Testis (tissue), 3 donors: ENCODE measurements around the gene CLEC2D. TPM values are rescaled to one million over a fixed set of nuclear protein-coding genes. Genes with fewer than 3 reads are reported as not detected.

Experiments used
- DNase-seq: peaks from one replicate; pipeline ENCODE4 v3.0.0-alpha.2; 2019
- H3K27ac ChIP-seq, 2 donors: fragments of 200-600 bp; sonication (generic); one replicate each; pipeline ENCODE4 v1.5.1; 2019
- H3K27me3 ChIP-seq: fragments of 200-600 bp; sonication (generic); one replicate; pipeline ENCODE4 v1.5.1; 2019
- H3K36me3 ChIP-seq: fragments of 200-600 bp; sonication (generic); one replicate; pipeline ENCODE4 v1.5.1; 2017; ENCODE audit warnings: low read depth; ENCODE audit errors: missing control alignments
- H3K4me1 ChIP-seq: fragments of 200-600 bp; sonication (generic); one replicate; pipeline ENCODE4 v1.5.1; 2019
- H3K4me3 ChIP-seq, 2 donors: fragments of 200-600 bp; sonication (generic); one replicate each; pipeline ENCODE4 v1.5.1; 2017 to 2019
- H3K9me3 ChIP-seq: fragments of 200-600 bp; sonication (generic); one replicate; pipeline ENCODE4 v1.5.1; 2017
- POLR2A ChIP-seq: fragments of 450-650 bp; IDR thresholded peaks from one replicate; pipeline ENCODE4 v1.6.1; 2017; ENCODE audit warnings: antibody characterized with exemption, mild to moderate bottlenecking, moderate library complexity
- WGBS, 2 donors: methylation state at CpG; one replicate each; pipeline ENCODE4 v1.1.5; 2018; 5-methylcytosine and 5-hydroxymethylcytosine counted together
- intact Hi-C: fragments of 100-400 bp; cut with DNase I; formaldehyde crosslinking; loops from one replicate; pipeline ENCODE4 v1.15.1; 2023; ENCODE audit warnings: low total_unique reads
- polyA plus RNA-seq: library from polyadenylated mRNA; stranded (reverse); fragments of 350-450 nt; fragmentation: Illumina TruSeq; extraction: RNeasy Lipid Tissue Mini Kit (QIAGEN cat#74804); gene quantifications from one replicate; pipeline ENCODE4 v1.2.3, GENCODE V29; 2014; ENCODE audit warnings: low read depth, low replicate concordance; ENCODE audit not compliant: insufficient read depth
- total RNA-seq, 2 donors: library from RNA; depleted of rRNA; stranded (reverse); fragments of >200 nt; gene quantifications; one replicate each; pipeline ENCODE4 v1.2.3, GENCODE V29; 2016
- TF ChIP-seq, protein P1 (sequence below), 3 experiments: fragments of 450-650 bp in 2 of 3; fragments of 200-600 bp in 1 of 3; sonication (generic) in 1 of 3; IDR thresholded peaks; one replicate each; pipeline ENCODE4 v1.5.1; 2016 to 2019; ENCODE audit warnings: antibody characterized with exemption in 3 of 3, mild to moderate bottlenecking in 2 of 3, moderate library complexity in 1 of 3

The CLEC2D gene
- total and polyA plus RNA-seq, 3 donors from 2014 or later: 25.5 to 36.3 (median 32.1) TPM

DNA sequence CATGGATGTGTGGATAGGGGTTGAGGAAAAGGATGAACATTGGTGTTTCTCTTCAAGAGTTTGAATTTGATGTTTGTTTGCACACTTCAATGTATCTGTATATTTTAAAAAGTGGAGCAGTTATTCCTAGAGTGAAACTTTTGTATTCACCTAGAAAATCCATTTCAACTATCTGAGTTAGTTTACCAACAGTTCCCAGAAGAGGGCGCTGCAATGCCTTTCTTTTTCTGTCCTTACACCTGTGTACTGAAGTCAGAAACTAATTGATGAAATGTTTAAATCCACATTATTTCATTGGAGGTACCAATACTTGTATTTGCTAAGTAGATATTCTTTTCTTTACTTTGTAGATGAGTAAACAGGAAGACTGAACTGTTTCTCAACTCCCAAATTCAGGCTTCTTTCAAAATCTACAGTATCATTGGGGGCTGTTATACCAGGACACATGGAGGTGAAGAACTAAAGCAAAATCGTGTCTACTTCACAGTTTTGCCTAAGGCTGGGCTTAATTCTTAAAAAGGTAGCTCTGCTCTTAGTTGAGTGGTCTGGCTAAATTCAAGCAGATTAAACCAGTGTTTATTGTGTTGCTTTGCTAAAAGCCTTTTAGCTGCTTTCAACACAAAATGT, 35.2 kb upstream of the CLEC2D start:
- Histone ChIP-seq H3K4me1 (no peaks in the 10 kb centered on the region), H3K9me3 (no peaks in the 10 kb centered on the region), H3K36me3 (no peaks in the 10 kb centered on the region), H3K27me3 (no peaks in the 10 kb centered on the region), H3K27ac (no peak overlapping the region), H3K4me3 (no peak overlapping the region)
- intact Hi-C loops: no loop called here
- 42 to 54% methylated on average over 2 of the region's 2 CpGs for WGBS, 2 donors
- TF ChIP-seq, protein P1, sequence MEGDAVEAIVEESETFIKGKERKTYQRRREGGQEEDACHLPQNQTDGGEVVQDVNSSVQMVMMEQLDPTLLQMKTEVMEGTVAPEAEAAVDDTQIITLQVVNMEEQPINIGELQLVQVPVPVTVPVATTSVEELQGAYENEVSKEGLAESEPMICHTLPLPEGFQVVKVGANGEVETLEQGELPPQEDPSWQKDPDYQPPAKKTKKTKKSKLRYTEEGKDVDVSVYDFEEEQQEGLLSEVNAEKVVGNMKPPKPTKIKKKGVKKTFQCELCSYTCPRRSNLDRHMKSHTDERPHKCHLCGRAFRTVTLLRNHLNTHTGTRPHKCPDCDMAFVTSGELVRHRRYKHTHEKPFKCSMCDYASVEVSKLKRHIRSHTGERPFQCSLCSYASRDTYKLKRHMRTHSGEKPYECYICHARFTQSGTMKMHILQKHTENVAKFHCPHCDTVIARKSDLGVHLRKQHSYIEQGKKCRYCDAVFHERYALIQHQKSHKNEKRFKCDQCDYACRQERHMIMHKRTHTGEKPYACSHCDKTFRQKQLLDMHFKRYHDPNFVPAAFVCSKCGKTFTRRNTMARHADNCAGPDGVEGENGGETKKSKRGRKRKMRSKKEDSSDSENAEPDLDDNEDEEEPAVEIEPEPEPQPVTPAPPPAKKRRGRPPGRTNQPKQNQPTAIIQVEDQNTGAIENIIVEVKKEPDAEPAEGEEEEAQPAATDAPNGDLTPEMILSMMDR (IDR thresholded peaks at IDR 0.05): peak in 2 of 3 experiments; percentile 60 to 61
- no peak for TF ChIP-seq POLR2A
- peak; percentile 77 for DNase-seq

- no peak overlapping the region for H3K4me3 ChIP-seq
- intact Hi-C loops: no loop called here
- no peaks in the 10 kb centered on the region for H3K9me3 ChIP-seq
- WGBS, 2 donors: 78 to 81% methylated on average over 2 of the region's 2 CpGs
- H3K27ac ChIP-seq: no peak overlapping the region
- TF ChIP-seq, protein P1 (IDR thresholded peaks at IDR 0.05): no peak
- no peak for TF ChIP-seq POLR2A
- H3K4me1 ChIP-seq: no peaks in the 10 kb centered on the region
- no peaks in the 10 kb centered on the region for H3K27me3 ChIP-seq
- H3K36me3 ChIP-seq: no peaks in the 10 kb centered on the region
- DNase-seq: no peak
Measured at GRCh38 chr12:9634969-9635754, 34.4 kb upstream of the CLEC2D start.

- intact Hi-C loops: no loop called here
- H3K4me3 ChIP-seq: no peak overlapping the region
- H3K36me3 ChIP-seq: no peaks in the 10 kb centered on the region
- no peaks in the 10 kb centered on the region for H3K27me3 ChIP-seq
- 80 to 90% methylated on average over 4 of the region's 4 CpGs for WGBS, 2 donors
- TF ChIP-seq POLR2A: no peak
- TF ChIP-seq, protein P1 (IDR thresholded peaks at IDR 0.05): no peak
- no peak overlapping the region for H3K27ac ChIP-seq
- no peaks in the 10 kb centered on the region for H3K9me3 ChIP-seq
- DNase-seq: no peak
- H3K4me1 ChIP-seq: no peaks in the 10 kb centered on the region
Measured at GRCh38 chr12:9636150-9636850, 33.2 kb upstream of the CLEC2D start.

GRCh38 chr12:9636851-9637206, 32.7 kb upstream of the CLEC2D start:
- no peak overlapping the region for H3K4me3 ChIP-seq
- H3K4me1 ChIP-seq: no peaks in the 10 kb centered on the region
- 85 to 88% methylated on average over 5 of the region's 5 CpGs for WGBS, 2 donors
- intact Hi-C loops: no loop called here
- DNase-seq: no peak
- no peaks in the 10 kb centered on the region for H3K9me3 ChIP-seq
- no peak overlapping the region for H3K27ac ChIP-seq
- TF ChIP-seq, protein P1 (IDR thresholded peaks at IDR 0.05): no peak
- TF ChIP-seq POLR2A: no peak
- H3K27me3 ChIP-seq: no peaks in the 10 kb centered on the region
- no peaks in the 10 kb centered on the region for H3K36me3 ChIP-seq
